H1 (cell line): Measurements from ENCODE around the gene SEZ6. TPM values are rescaled to one million over a fixed set of nuclear protein-coding genes. Genes with fewer than 3 reads are reported as not detected.

Source experiments
- CTCF ChIA-PET: fragments of 300-600 bp; sonication (Branson Sonifier 250); formaldehyde crosslinking; loops from one replicate; lab custom pipeline; 2021; ENCODE audit not compliant: partially characterized antibody; lab: Charles Lee
- POLR2A ChIA-PET: fragments of 300-600 bp; sonication (Branson Sonifier 250); formaldehyde crosslinking; loops from one replicate; lab custom pipeline; 2021; ENCODE audit warnings: inconsistent platforms; ENCODE audit not compliant: partially characterized antibody; lab: Charles Lee
- DNase-seq, 2 experiments: peaks; one replicate each; pipeline versions ENCODE4 v3.0.0 to v3.0.0-alpha.2; 2010 to 2022; ENCODE audit warnings: low spot score in 2 of 2, low read depth in 1 of 2, mixed read lengths in 1 of 2
- FAIRE-seq: peaks from 2 replicates; lab custom pipeline; 2011; peaks lifted over from hg19 to GRCh38; lab: Jason Lieb, UNC
- H2AFZ ChIP-seq: 2 replicates; pipeline ENCODE4 v1.8.1; 2012; ENCODE audit warnings: low read length, inconsistent platforms
- H2AK5ac ChIP-seq: 2 replicates; pipeline ENCODE4 v1.6.1; 2013; ENCODE audit warnings: low read depth, low read length
- H2BK120ac ChIP-seq: replicated peaks from 2 replicates; pipeline ENCODE3; 2013; ENCODE audit warnings: low read depth, low read length, inconsistent platforms
- H2BK12ac ChIP-seq: 2 replicates; pipeline ENCODE4 v1.6.1; 2013; ENCODE audit warnings: low read depth, low read length
- H2BK15ac ChIP-seq: 2 replicates; pipeline ENCODE4 v1.6.1; 2013; ENCODE audit warnings: low read length
- H2BK20ac ChIP-seq: 2 replicates; pipeline ENCODE4 v1.6.1; 2013; ENCODE audit warnings: low read length
- H2BK5ac ChIP-seq: 2 replicates; pipeline ENCODE4 v1.6.1; 2013; ENCODE audit warnings: low read depth, low read length
- H3K14ac ChIP-seq: 2 replicates; pipeline ENCODE4 v1.6.1; 2013; ENCODE audit warnings: inconsistent platforms; ENCODE audit not compliant: insufficient read length
- H3K18ac ChIP-seq: 2 replicates; pipeline ENCODE4 v1.6.1; 2013; ENCODE audit warnings: low read length; ENCODE audit errors: extremely low read depth
- H3K23ac ChIP-seq: 2 replicates; pipeline ENCODE4 v1.6.1; 2013; ENCODE audit warnings: inconsistent platforms; ENCODE audit not compliant: insufficient read length
- H3K23me2 ChIP-seq: 2 replicates; pipeline ENCODE4 v1.6.1; 2013; ENCODE audit warnings: low read depth, low read length
- H3K27ac ChIP-seq: 2 replicates; pipeline ENCODE4 v1.6.1; 2011; ENCODE audit warnings: low read depth, low read length, inconsistent platforms
- H3K27me3 ChIP-seq, 4 experiments: replicated peaks in 1 of 4; 1 replicate in 1 of 4; 2 replicates in 3 of 4; pipeline versions ENCODE4 v1.6.1 to v1.8.1; 2011 to 2013; ENCODE audit warnings: low read length in 3 of 4, mild to moderate bottlenecking in 3 of 4, inconsistent platforms in 2 of 4, mixed read lengths in 2 of 4, moderate library complexity in 1 of 4; ENCODE audit not compliant: control insufficient read depth in 3 of 4, insufficient read depth in 3 of 4; ENCODE audit errors: extremely low read depth in 1 of 4
- H3K36me3 ChIP-seq, 4 experiments: 2 replicates each; pipeline versions ENCODE4 v1.6.1 to v1.8.1; 2011 to 2013; ENCODE audit warnings: mild to moderate bottlenecking in 4 of 4, low read length in 3 of 4, moderate library complexity in 2 of 4, control low read depth in 1 of 4, inconsistent platforms in 1 of 4; ENCODE audit not compliant: insufficient read depth in 4 of 4, control insufficient read depth in 2 of 4
- H3K4ac ChIP-seq: replicated peaks from 2 replicates; pipeline ENCODE3; 2013; ENCODE audit warnings: low read length, low read depth, mixed read lengths, inconsistent platforms; ENCODE audit not compliant: insufficient read length
- H3K4me1 ChIP-seq, 4 experiments: replicated peaks in 1 of 4; 1 replicate in 1 of 4; 2 replicates in 3 of 4; pipeline versions ENCODE4 v1.6.1 to v1.8.1; 2011 to 2013; ENCODE audit warnings: low read length in 3 of 4, inconsistent platforms in 2 of 4, mixed read lengths in 1 of 4; ENCODE audit not compliant: insufficient read depth in 4 of 4, control insufficient read depth in 3 of 4
- H3K4me2 ChIP-seq, 2 experiments: 2 replicates each; pipeline versions ENCODE4 v1.6.1 to v1.8.1; 2011 to 2013; ENCODE audit warnings: low read depth in 2 of 2, low read length in 2 of 2, control low read depth in 1 of 2, inconsistent platforms in 1 of 2, mild to moderate bottlenecking in 1 of 2; ENCODE audit not compliant: insufficient read depth in 1 of 2
- H3K4me3 ChIP-seq, 4 experiments: fragments of 200-600, 300-600 bp in 1 of 4; sonication (generic), shearing (Covaris generic), sonication (Bioruptor Twin) in 1 of 4; 2 replicates each; pipeline versions ENCODE4 v1.5.1 to v1.8.1; 2011 to 2016; ENCODE audit warnings: low read length in 4 of 4, low read depth in 3 of 4, control low read depth in 2 of 4, inconsistent platforms in 2 of 4, mild to moderate bottlenecking in 2 of 4, mixed read lengths in 1 of 4, moderate library complexity in 1 of 4; ENCODE audit not compliant: insufficient read depth in 2 of 4; ENCODE audit errors: extremely low read depth in 1 of 4
- H3K56ac ChIP-seq: replicated peaks from 2 replicates; pipeline ENCODE3; 2013; ENCODE audit warnings: low read depth, mild to moderate bottlenecking, mixed read lengths, low read length, inconsistent platforms; ENCODE audit not compliant: insufficient read length
- H3K79me1 ChIP-seq: 2 replicates; pipeline ENCODE4 v1.6.1; 2013; ENCODE audit warnings: low read depth, low read length, control low read depth
- H3K79me2 ChIP-seq, 2 experiments: 2 replicates each; pipeline versions ENCODE4 v1.6.1 to v1.8.1; 2012 to 2013; ENCODE audit warnings: low read length in 2 of 2, mild to moderate bottlenecking in 2 of 2, inconsistent platforms in 1 of 2; ENCODE audit not compliant: insufficient read depth in 2 of 2, control insufficient read depth in 1 of 2
- H3K9ac ChIP-seq, 4 experiments: replicated peaks in 1 of 4; 1 replicate in 1 of 4; 2 replicates in 3 of 4; pipeline versions ENCODE4 v1.6.1 to v1.8.1; 2011 to 2013; ENCODE audit warnings: low read depth in 3 of 4, low read length in 3 of 4, control low read depth in 2 of 4, mild to moderate bottlenecking in 2 of 4, moderate library complexity in 2 of 4, inconsistent platforms in 1 of 4; ENCODE audit errors: extremely low read depth in 1 of 4
- H3K9me3 ChIP-seq, 2 experiments: 2 replicates each; pipeline versions ENCODE4 v1.6.1 to v1.8.1; 2012 to 2013; ENCODE audit warnings: mild to moderate bottlenecking in 2 of 2, moderate library complexity in 2 of 2, control low read depth in 1 of 2, inconsistent platforms in 1 of 2, low read depth in 1 of 2, low read length in 1 of 2, mixed read lengths in 1 of 2; ENCODE audit not compliant: insufficient read depth in 2 of 2
- H4K20me1 ChIP-seq, 2 experiments: replicated peaks in 1 of 2; 2 replicates each; pipeline versions ENCODE3 to v1.8.1; 2011 to 2013; ENCODE audit warnings: inconsistent platforms in 2 of 2, low read length in 2 of 2, mild to moderate bottlenecking in 1 of 2; ENCODE audit not compliant: insufficient read depth in 2 of 2, control insufficient read depth in 1 of 2
- H4K5ac ChIP-seq: 2 replicates; pipeline ENCODE4 v1.6.1; 2013; ENCODE audit warnings: low read length, low read depth, mixed read lengths, inconsistent platforms; ENCODE audit not compliant: insufficient read length
- H4K8ac ChIP-seq: 2 replicates; pipeline ENCODE4 v1.8.0; 2013; ENCODE audit warnings: mild to moderate bottlenecking, moderate library complexity, low read length, inconsistent platforms; ENCODE audit not compliant: insufficient read depth; ENCODE audit errors: extremely low read depth
- H4K91ac ChIP-seq: replicated peaks from 2 replicates; pipeline ENCODE3; 2013; ENCODE audit warnings: low read length, mixed read lengths, inconsistent platforms; ENCODE audit not compliant: insufficient read length
- EGR1 ChIP-seq: IDR thresholded peaks from 2 replicates; pipeline ENCODE4 v1.6.1; 2011; ENCODE audit warnings: low read depth, low read length, borderline replicate concordance
- HDAC2 ChIP-seq, 2 experiments: fragments of 300-600 bp in 1 of 2; sonication (generic) in 1 of 2; IDR thresholded peaks; 2 replicates each; pipeline ENCODE4 v1.6.1; 2011 to 2012; ENCODE audit warnings: low read depth in 2 of 2, low read length in 2 of 2, mild to moderate bottlenecking in 2 of 2, moderate library complexity in 2 of 2, borderline replicate concordance in 1 of 2, inconsistent platforms in 1 of 2
- KDM5A ChIP-seq: fragments of 200-600 bp; IDR thresholded peaks from 2 replicates; pipeline ENCODE4 v1.7.1; 2012; ENCODE audit warnings: mild to moderate bottlenecking, low read length, inconsistent platforms, mixed read lengths
- RAD21 ChIP-seq, 2 experiments: IDR thresholded peaks in 1 of 2; conservative IDR thresholded peaks in 1 of 2; 2 replicates each; pipeline ENCODE4 v1.6.1; 2011; ENCODE audit warnings: low read depth in 2 of 2, low read length in 2 of 2, improper control_type of control experiment in 1 of 2, inconsistent platforms in 1 of 2, mild to moderate bottlenecking in 1 of 2, moderate library complexity in 1 of 2
- TEAD4 ChIP-seq: IDR thresholded peaks from 2 replicates; pipeline ENCODE4 v1.6.1; 2012; ENCODE audit warnings: low read depth, low read length, inconsistent platforms, mixed read lengths
- WGBS, 2 experiments: shearing (Covaris generic) in 1 of 2; methylation state at CpG; one replicate each; pipeline versions ENCODE4 v1.1.6 to v1.1.7; 2013 to 2015; ENCODE audit warnings: low lambda C conversion rate in 2 of 2, mixed read lengths in 2 of 2, inconsistent platforms in 1 of 2, low coverage in 1 of 2, missing lambda C conversion rate in 1 of 2; ENCODE audit not compliant: insufficient replicate concordance in 2 of 2, insufficient coverage in 1 of 2, insufficient read length in 1 of 2; ENCODE audit errors: extremely low coverage in 1 of 2, missing lambda C conversion rate in 1 of 2; 5-methylcytosine and 5-hydroxymethylcytosine counted together
- polyA plus RNA-seq, 7 experiments: library from polyadenylated mRNA; depleted of rRNA in 3 of 7; stranded (reverse) in 5 of 7; unstranded in 2 of 7; fragments of >200 nt in 5 of 7; fragments of 200-250 nt in 2 of 7; gene quantifications; 1 replicate in 5 of 7; 2 replicates in 1 of 7; 4 replicates in 1 of 7; pipeline versions ENCODE4 v1.2.1 to v1.2.3, GENCODE V29; 2011 to 2013; ENCODE audit warnings: missing spikeins in 2 of 7, mixed read lengths in 2 of 7
- total RNA-seq: library from RNA; stranded (reverse); fragmentation: NEBNext Ultra II Directional; extraction: Animal tissue kit (Norgen Biotek cat#: 25700); gene quantifications from 2 replicates; pipeline ENCODE4 v1.2.1, GENCODE V29; 2021

The SEZ6 gene
- total and polyA plus RNA-seq, 2 of the 8 experiments (the other 6 are each of a cell fraction or from before 2014, with no cell fraction given) = 6.9 to 16.1 TPM

DNA sequence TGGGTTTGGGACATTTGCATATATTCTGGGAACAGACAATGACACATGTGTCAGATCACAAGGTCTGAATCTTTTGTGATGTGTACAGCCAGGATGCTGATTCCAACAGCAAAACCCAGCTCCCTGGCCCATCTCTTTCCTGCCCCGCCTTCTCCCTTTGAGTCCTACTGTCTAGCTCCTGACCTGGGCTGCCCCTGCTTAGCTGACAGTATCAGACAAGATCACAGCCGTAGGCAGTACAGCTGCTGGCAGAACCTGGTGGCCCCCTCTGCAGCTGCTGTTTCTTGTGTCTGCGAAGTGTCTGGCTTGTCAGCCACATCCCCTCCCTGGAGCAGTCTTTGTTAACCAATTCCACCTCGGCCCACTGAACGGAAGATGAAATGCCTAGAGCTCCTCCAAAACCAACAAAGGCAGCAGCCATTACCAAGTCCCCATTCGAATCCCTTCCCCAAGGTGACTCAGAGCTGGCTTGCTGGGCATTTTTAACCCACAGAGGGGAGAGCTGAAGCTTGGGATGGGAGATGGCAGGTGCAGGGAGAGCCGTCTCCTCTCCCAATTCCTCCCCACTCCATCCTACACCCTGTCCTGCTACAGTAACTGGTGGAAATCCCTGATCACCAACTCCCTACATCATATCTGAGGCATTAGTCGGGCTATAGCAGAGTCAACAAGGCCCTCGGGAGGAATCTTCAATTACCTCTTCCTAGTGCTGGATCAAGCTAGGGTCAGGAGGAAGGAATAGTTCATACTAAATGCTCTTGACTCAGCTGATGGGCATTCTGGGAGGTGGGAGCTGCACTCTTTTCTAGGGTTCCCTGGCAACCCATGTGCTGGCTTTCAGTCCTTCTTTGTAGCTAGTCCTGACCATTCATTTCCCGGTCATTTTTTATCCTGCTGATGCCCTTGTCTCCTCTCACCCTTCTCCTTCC, 42.9 kb upstream of the SEZ6 start:
- no peak overlapping the region for H3K27ac ChIP-seq
- no peak overlapping the region for H3K4me2 ChIP-seq
- H3K23ac ChIP-seq = no peak overlapping the region
- H2BK20ac ChIP-seq = no peak overlapping the region
- H3K79me2 ChIP-seq = peaks cover 0 to 6% of the 10 kb centered on the region in 2 experiments; a peak in 1 of 4 replicates
- no peaks in the 10 kb centered on the region for H4K20me1 ChIP-seq
- TF ChIP-seq HDAC2 (IDR thresholded peaks at IDR 0.05; ENCODE audit: borderline replicate concordance in 1 of 2, low read depth in 2 of 2, low read length in 2 of 2) (no peak), TEAD4 (no peak), EGR1 (no peak), RAD21 (IDR thresholded peaks at IDR 0.05 in 1 of 2, conservative IDR thresholded peaks at IDR 0.05 in 1 of 2; ENCODE audit: low read depth in 2 of 2, low read length in 2 of 2) (no peak), KDM5A (no peak)
- FAIRE-seq (no peak), DNase-seq (no peak)
- no peak overlapping the region for H3K18ac ChIP-seq
- peak overlapping the region; percentile 54; the same call in 1 of the 2 replicates for H2BK15ac ChIP-seq
- no peak overlapping the region for H4K5ac ChIP-seq
- H2AK5ac ChIP-seq = 0 out of 2 replicates have a peak overlapping the region, but pooled peaks have one; percentile 66
- H3K4me3 ChIP-seq = no peak overlapping the region
- no peak overlapping the region for H3K4ac ChIP-seq
- H3K56ac ChIP-seq = no peak overlapping the region
- H2BK5ac ChIP-seq = 0 out of 2 replicates have a peak overlapping the region, but pooled peaks have one; percentile 32
- H4K8ac ChIP-seq = peak overlapping the region; percentile 69
- no peak overlapping the region for H2AFZ ChIP-seq
- 0 out of 2 replicates have a peak overlapping the region, but pooled peaks have one; percentile 41 for H2BK12ac ChIP-seq
- H3K23me2 ChIP-seq = no peaks in the 10 kb centered on the region
- WGBS, 2 experiments = 81% methylated on average over 10 of the region's 10 CpGs; no CpG with 5 or more reads in 1 of the 2 experiments
- H4K91ac ChIP-seq = peak overlapping the region; percentile 34
- POLR2A ChIA-PET = interaction anchor here (0.7 to 2.4 kb wide), 10 partner anchors 9 to 323 kb away, joined by 3 to 9 read pairs (median 4); no protein-coding TSS in a partner anchor
- no peaks in the 10 kb centered on the region for H3K27me3 ChIP-seq
- H3K4me1 ChIP-seq = peaks cover 3 to 14% (median 8%) of the 10 kb centered on the region in 4 experiments
- H2BK120ac ChIP-seq = no peak overlapping the region
- no peak overlapping the region for H3K14ac ChIP-seq
- H3K79me1 ChIP-seq = 0 out of 2 replicates have a peak, but pooled peaks cover 2% of the 10 kb centered on the region
- H3K9me3 ChIP-seq = no peaks in the 10 kb centered on the region
- CTCF ChIA-PET = interaction anchor here (0.7 to 4.4 kb wide), 20 partner anchors 11 to 132 kb away, joined by 3 to 21 read pairs (median 4); no protein-coding TSS in a partner anchor
- H3K36me3 ChIP-seq = peaks cover 0 to 23% (median 2%) of the 10 kb centered on the region in 4 experiments; a peak in 5 of 8 replicates
- H3K9ac ChIP-seq = no peak overlapping the region
